Measurements from ENCODE around the gene DMAC2.

The DMAC2 gene

DNA sequence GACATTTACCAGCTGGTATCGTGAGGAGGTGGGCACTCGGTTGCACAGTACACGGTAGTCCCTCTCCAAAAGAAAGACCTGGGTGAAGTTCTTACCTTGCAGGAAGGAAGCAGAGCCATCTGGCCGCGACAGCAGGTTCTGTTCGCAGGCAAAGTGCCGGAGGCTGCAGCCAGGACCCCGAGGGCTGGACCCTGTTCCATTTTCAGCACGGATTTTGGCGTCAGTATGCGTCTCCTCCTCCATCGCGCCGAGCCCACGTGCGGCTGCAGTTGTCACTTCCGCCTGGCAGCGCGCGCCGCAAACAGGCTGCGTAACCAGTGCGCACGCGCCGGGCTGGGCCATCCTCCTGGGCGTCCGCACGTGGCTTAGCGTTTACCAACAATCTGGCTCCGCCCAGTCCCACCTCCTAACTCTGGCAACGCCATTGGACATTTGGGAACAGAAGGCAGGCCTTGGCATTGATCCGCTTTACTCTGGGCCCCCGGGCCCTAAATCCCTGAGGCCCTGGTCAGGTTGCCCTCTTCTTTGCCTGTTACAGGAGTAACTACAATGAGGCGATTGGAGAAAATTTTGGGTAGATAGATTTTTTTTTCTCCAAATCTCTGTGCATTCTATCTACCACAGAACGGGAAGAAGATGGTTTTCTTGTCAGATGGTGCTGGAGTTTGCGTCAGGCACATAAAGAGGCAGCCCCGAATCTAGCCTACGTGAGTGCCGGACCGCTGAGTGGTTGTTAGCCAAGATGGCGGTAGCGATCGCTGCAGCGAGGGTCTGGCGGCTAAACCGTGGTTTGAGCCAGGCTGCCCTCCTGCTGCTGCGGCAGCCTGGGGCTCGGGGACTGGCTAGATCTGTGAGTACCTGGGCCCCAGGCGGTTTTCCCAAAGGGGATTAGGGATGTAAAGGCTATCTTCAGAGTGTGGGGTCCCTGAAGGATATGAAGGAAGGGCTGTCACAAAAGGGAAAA lies 42.3 kb downstream of the DMAC2 start, which contains the start of the genes BCKDHA and EXOSC5:
Gene BCKDHA (plus strand): TSS at position 733 of the 964 bp plus-strand sequence. CDS start 10 bp downstream, at position 743.
Gene EXOSC5 (minus strand): TSS at position 274 of the 964 bp plus-strand sequence. CDS start 31 bp downstream, at position 243.
- peaks cover 15% of the 10 kb centered on the region for H3K36me3 ChIP-seq
- peak within 1 kb of the TSS; percentile 98 for H3K27ac ChIP-seq

DNA sequence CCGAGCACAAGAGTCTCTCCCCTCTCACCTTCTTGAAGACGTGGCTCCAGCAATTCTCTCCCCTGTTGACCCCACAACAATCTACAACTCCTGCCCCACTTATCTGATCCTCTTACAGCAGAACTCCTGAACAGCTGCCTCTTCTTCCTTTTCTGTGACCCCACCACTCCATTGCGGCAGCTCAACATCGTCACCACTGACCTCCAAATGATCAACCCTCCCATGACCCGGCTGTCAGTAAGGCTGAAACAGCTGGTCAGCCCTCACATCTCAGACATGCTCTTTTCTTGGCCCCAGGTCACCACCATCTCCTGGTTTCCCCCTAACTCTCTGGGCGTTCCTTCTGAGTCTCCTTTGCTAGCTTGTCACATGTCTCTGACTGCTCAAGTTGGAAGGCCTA lies 44.4 kb downstream of the DMAC2 start:
- Histone ChIP-seq H3K4me3 (ENCODE audit: low read depth, low read length) (peak overlapping the region; percentile 18), H3K27me3 (ENCODE audit: insufficient read depth, low read depth, severe bottlenecking) (no peaks in the 10 kb centered on the region), H3K36me3 (peaks cover 31% of the 10 kb centered on the region), H3K27ac (peak overlapping the region; percentile 66), H3K9me3 (ENCODE audit: severe bottlenecking) (no peaks in the 10 kb centered on the region)
- peak; percentile 50 for DNase-seq
- TF ChIP-seq, protein P1, sequence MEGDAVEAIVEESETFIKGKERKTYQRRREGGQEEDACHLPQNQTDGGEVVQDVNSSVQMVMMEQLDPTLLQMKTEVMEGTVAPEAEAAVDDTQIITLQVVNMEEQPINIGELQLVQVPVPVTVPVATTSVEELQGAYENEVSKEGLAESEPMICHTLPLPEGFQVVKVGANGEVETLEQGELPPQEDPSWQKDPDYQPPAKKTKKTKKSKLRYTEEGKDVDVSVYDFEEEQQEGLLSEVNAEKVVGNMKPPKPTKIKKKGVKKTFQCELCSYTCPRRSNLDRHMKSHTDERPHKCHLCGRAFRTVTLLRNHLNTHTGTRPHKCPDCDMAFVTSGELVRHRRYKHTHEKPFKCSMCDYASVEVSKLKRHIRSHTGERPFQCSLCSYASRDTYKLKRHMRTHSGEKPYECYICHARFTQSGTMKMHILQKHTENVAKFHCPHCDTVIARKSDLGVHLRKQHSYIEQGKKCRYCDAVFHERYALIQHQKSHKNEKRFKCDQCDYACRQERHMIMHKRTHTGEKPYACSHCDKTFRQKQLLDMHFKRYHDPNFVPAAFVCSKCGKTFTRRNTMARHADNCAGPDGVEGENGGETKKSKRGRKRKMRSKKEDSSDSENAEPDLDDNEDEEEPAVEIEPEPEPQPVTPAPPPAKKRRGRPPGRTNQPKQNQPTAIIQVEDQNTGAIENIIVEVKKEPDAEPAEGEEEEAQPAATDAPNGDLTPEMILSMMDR (IDR thresholded peaks at IDR 0.05; ENCODE audit: low read depth, low read length) = no peak

More for the DNA sequence above, 42.3 kb downstream of the DMAC2 start, which contains the start of the genes BCKDHA and EXOSC5:
- peak; percentile 99 for DNase-seq
- TF ChIP-seq, protein P1 (IDR thresholded peaks at IDR 0.05; ENCODE audit: low read depth, low read length) = no peak
- no peaks in the 10 kb centered on the region for H3K9me3 ChIP-seq (ENCODE audit: severe bottlenecking)
- no peaks in the 10 kb centered on the region for H3K27me3 ChIP-seq (ENCODE audit: insufficient read depth, low read depth, severe bottlenecking)
- H3K4me3 ChIP-seq (ENCODE audit: low read depth, low read length) = peak within 1 kb of the TSS; percentile 100

DNA sequence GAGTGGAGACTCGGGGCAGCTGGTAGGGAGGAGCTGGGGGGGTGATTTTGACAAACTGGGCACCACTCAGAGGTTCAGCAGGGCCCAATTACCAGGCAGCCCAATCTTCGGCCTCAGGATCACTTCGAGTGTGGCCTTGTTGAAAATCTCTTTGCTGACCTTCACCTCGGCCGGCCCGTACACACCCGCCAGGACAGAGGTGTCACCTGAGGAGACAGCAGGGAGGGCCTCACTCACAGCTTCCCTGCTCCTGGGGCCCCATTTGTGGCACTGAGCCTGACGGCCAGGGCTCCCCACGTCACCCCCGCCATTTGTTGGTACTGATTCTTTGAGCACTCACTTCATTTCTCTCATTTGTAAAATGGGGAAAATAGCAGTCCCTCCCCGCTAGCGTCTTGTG lies 46.9 kb downstream of the DMAC2 start:
- Histone ChIP-seq H3K9me3 (ENCODE audit: severe bottlenecking) (no peaks in the 10 kb centered on the region), H3K27me3 (ENCODE audit: insufficient read depth, low read depth, severe bottlenecking) (no peaks in the 10 kb centered on the region), H3K4me3 (ENCODE audit: low read depth, low read length) (no peak overlapping the region), H3K27ac (no peak overlapping the region), H3K36me3 (peaks cover 51% of the 10 kb centered on the region)
- no peak for DNase-seq
- TF ChIP-seq, protein P1 (IDR thresholded peaks at IDR 0.05; ENCODE audit: low read depth, low read length) = no peak

DNA sequence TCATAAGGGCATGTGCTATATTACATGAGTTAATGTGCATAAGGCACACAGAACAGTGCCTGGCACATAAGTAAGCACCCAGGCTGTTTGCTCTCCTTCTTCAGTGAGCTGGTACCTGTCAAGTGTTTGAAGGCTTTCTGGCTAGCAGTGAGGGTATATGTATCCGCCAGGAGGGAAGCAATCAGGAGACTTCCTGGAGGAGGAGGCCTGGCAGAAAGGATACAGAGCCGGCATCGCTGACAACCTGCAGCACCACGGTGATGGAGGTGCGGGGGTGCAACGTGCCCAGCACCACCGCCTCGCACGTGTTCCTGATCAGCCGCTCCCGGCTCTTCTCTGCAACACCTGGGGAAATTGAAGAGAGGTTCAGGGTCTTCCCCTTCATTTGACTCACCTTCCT lies 48.1 kb downstream of the DMAC2 start:
- H3K9me3 ChIP-seq (ENCODE audit: severe bottlenecking) = no peaks in the 10 kb centered on the region
- H3K4me3 ChIP-seq (ENCODE audit: low read depth, low read length) = no peak overlapping the region
- DNase-seq = no peak
- H3K27me3 ChIP-seq (ENCODE audit: insufficient read depth, low read depth, severe bottlenecking) = no peaks in the 10 kb centered on the region
- TF ChIP-seq, protein P1 (IDR thresholded peaks at IDR 0.05; ENCODE audit: low read depth, low read length) = no peak
- peaks cover 52% of the 10 kb centered on the region for H3K36me3 ChIP-seq
- H3K27ac ChIP-seq = no peak overlapping the region

DNA sequence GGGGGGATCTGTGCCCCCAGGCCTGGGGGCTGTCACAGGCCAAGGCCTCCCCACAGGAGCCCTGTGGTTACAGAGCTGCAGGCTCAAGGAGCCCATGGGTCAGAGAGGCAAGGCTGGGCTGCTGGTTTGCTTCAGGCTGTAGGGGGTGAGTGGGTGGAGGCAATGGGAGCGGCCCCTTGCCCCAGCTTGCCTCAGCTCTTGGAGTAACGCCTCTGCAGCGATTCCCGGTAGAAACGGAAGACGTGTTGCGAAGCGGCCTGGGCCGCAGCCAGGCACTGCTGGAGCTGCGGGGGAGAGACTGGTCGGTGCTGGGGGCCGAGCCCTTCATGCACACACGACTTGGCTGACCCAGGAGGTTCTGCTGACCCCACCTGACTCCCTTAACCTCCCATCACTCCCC lies 53.3 kb downstream of the DMAC2 start:
- Histone ChIP-seq H3K27me3 (ENCODE audit: insufficient read depth, low read depth, severe bottlenecking) (no peaks in the 10 kb centered on the region), H3K9me3 (ENCODE audit: severe bottlenecking) (no peaks in the 10 kb centered on the region), H3K27ac (no peak overlapping the region), H3K36me3 (peaks cover 54% of the 10 kb centered on the region), H3K4me3 (ENCODE audit: low read depth, low read length) (no peak overlapping the region)
- no peak for DNase-seq
- TF ChIP-seq, protein P1 (IDR thresholded peaks at IDR 0.05; ENCODE audit: low read depth, low read length) = no peak
